ENCODE data around the gene SCN4B.
A peak's percentile ranks its signal among the peaks of the same experiment; 100 is the strongest.
"Not testable (repeated sequence)": the region's sequence is repeated elsewhere in the genome, so short reads cannot be mapped to it uniquely, and the experiment has no call there.

SCN4B gene

GRCh38 chr11:118152552-118153471, at the start of gene SCN4B:
TSS of gene SCN4B (minus strand) at chr11:118152823. CDS start at chr11:118152673, 150 bp downstream.
- no peak for DNase-seq

- no peak for DNase-seq
These were observed 49.3 kb upstream of the SCN4B start for GRCh38 chr11:118201966-118202365.

GRCh38 chr11:118200901-118201680, 48.5 kb upstream of the SCN4B start:
- DNase-seq: peak; percentile 71

GRCh38 chr11:118200497-118200896, 47.9 kb upstream of the SCN4B start:
- DNase-seq: no peak

- DNase-seq: no peak
These were observed 46.5 kb upstream of the SCN4B start for GRCh38 chr11:118199135-118199534.

- peak; percentile 94 for DNase-seq
These were observed 45.7 kb upstream of the SCN4B start for GRCh38 chr11:118198370-118198769.

- DNase-seq: no peak
These were observed 42.4 kb upstream of the SCN4B start for GRCh38 chr11:118194835-118195627.

- no peak for DNase-seq
These were observed 41.4 kb upstream of the SCN4B start for GRCh38 chr11:118193910-118194566.

GRCh38 chr11:118192817-118193216, 40.2 kb upstream of the SCN4B start:
- not testable (repeated sequence) for DNase-seq

GRCh38 chr11:118190942-118191506, 38.4 kb upstream of the SCN4B start:
- not testable (repeated sequence) for DNase-seq

- no peak for DNase-seq
These were observed 33.9 kb upstream of the SCN4B start for GRCh38 chr11:118186346-118187107.

- no peak for DNase-seq
These were observed 32.4 kb upstream of the SCN4B start for GRCh38 chr11:118184784-118185579.

- not testable (repeated sequence) for DNase-seq
These were observed 31.1 kb upstream of the SCN4B start for GRCh38 chr11:118183691-118184090.

GRCh38 chr11:118180300-118180703, 27.7 kb upstream of the SCN4B start:
- DNase-seq: peak; percentile 48

- peak; percentile 17 for DNase-seq
These were observed 24.1 kb upstream of the SCN4B start for GRCh38 chr11:118176778-118177134.

GRCh38 chr11:118175993-118176777, 23.6 kb upstream of the SCN4B start, which contains the start of gene SCN2B:
TSS of gene SCN2B (minus strand) at chr11:118176639. CDS start at chr11:118176431, 208 bp downstream.
- peak; percentile 27 for DNase-seq

GRCh38 chr11:118175031-118175992, 22.7 kb upstream of the SCN4B start:
- DNase-seq: peak; percentile 43

- DNase-seq: peak; percentile 14
These were observed 21.5 kb upstream of the SCN4B start for GRCh38 chr11:118174006-118174567.
